ENCODE data around the gene AGPAT2. TPM values are rescaled to one million over a fixed set of nuclear protein-coding genes. Genes with fewer than 3 reads are reported as not detected.

AGPAT2 gene
- total RNA-seq, 2 donors from 2014 or later, result 33.4 to 39.8 TPM

DNA sequence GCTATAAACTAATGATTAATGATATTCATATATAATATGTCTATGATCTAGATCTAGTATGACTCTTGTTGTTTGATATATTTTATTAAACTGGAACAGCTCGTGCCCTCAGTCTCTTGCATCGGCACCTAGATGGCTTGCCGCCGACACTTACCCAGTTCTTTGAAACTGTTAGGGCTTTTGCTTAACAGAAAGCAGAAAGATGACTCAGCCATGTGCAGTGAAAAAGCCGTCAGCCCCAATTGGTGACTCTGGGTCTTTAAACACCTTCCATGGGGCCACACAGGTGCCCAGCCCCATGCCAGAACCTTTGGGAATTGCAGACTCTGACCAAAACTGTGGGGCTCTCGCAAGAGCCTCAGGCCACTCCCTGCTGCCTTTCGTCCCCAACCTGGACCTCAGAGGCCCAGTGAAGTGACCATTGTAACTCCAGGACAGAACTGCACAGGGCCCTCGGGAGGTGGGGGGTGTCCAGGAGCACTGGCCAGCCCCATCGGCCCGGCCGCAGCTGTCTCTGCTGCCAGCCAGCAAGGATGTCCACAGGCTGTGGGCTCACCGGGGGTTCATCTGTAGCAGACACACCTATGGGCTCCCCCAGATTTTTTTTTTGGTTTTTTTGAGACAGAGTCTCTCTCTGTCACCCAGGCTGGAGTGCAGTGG, 47.7 kb upstream of the AGPAT2 start:
- Histone ChIP-seq H3K9ac (ENCODE audit: extremely low read depth, low read length, poor library complexity, severe bottlenecking) (no peak overlapping the region), H3K27me3 (ENCODE audit: control insufficient read depth, insufficient read depth, low read length, poor library complexity, severe bottlenecking) (no peaks in the 10 kb centered on the region), H3K27ac (ENCODE audit: low read depth, low read length) (no peak overlapping the region), H3K9me3 (ENCODE audit: control insufficient read depth, low read length) (no peaks in the 10 kb centered on the region), H3K4me1 (ENCODE audit: control insufficient read depth, insufficient read depth, low read length) (no peaks in the 10 kb centered on the region), H3K36me3 (ENCODE audit: control insufficient read depth, insufficient read depth, low read length) (no peaks in the 10 kb centered on the region), H3K4me3 (ENCODE audit: low read length) (no peak overlapping the region)
- Mint-ChIP-seq H3K9me3 (peaks cover 3% of the 10 kb centered on the region), H3K4me3 (no peak overlapping the region), H3K27me3 (ENCODE audit: insufficient read depth) (peaks cover 6% of the 10 kb centered on the region), H3K27ac (no peak overlapping the region), H3K4me1 (peaks cover 4% of the 10 kb centered on the region), H3K36me3 (ENCODE audit: low read depth) (peaks cover 5% of the 10 kb centered on the region)
- no peak for DNase-seq
- TF ChIP-seq CTCF (conservative IDR thresholded peaks at IDR 0.05), result no peak
- 87 to 89% methylated on average over 9 to 12 of the region's 12 CpGs for WGBS, 2 experiments (ENCODE audit: insufficient coverage in 1 of 2, insufficient read length in 1 of 2)

GRCh38 chr9:136733611-136734010, 46.4 kb upstream of the AGPAT2 start:
- H3K4me1 Mint-ChIP-seq, result peaks cover 4% of the 10 kb centered on the region
- H3K9me3 Mint-ChIP-seq, result peaks cover under 1% of the 10 kb centered on the region
- H3K36me3 Mint-ChIP-seq (ENCODE audit: low read depth), result peaks cover 5% of the 10 kb centered on the region
- no peaks in the 10 kb centered on the region for H3K27me3 ChIP-seq (ENCODE audit: control insufficient read depth, insufficient read depth, low read length, poor library complexity, severe bottlenecking)
- no peak overlapping the region for H3K4me3 Mint-ChIP-seq
- no peak for DNase-seq
- no peaks in the 10 kb centered on the region for H3K9me3 ChIP-seq (ENCODE audit: control insufficient read depth, low read length)
- no peak overlapping the region for H3K27ac ChIP-seq (ENCODE audit: low read depth, low read length)
- H3K27ac Mint-ChIP-seq, result no peak overlapping the region
- TF ChIP-seq CTCF (conservative IDR thresholded peaks at IDR 0.05), result no peak
- peaks cover 3% of the 10 kb centered on the region for H3K4me1 ChIP-seq (ENCODE audit: control insufficient read depth, insufficient read depth, low read length)
- no peak overlapping the region for H3K4me3 ChIP-seq (ENCODE audit: low read length)
- no peaks in the 10 kb centered on the region for H3K36me3 ChIP-seq (ENCODE audit: control insufficient read depth, insufficient read depth, low read length)
- peaks cover 10% of the 10 kb centered on the region for H3K27me3 Mint-ChIP-seq (ENCODE audit: insufficient read depth)
- H3K9ac ChIP-seq (ENCODE audit: extremely low read depth, low read length, poor library complexity, severe bottlenecking), result no peak overlapping the region
- WGBS, 2 experiments (ENCODE audit: insufficient coverage in 1 of 2, insufficient read length in 1 of 2), result 93 to 94% methylated on average over 11 to 12 of the region's 12 CpGs

DNA sequence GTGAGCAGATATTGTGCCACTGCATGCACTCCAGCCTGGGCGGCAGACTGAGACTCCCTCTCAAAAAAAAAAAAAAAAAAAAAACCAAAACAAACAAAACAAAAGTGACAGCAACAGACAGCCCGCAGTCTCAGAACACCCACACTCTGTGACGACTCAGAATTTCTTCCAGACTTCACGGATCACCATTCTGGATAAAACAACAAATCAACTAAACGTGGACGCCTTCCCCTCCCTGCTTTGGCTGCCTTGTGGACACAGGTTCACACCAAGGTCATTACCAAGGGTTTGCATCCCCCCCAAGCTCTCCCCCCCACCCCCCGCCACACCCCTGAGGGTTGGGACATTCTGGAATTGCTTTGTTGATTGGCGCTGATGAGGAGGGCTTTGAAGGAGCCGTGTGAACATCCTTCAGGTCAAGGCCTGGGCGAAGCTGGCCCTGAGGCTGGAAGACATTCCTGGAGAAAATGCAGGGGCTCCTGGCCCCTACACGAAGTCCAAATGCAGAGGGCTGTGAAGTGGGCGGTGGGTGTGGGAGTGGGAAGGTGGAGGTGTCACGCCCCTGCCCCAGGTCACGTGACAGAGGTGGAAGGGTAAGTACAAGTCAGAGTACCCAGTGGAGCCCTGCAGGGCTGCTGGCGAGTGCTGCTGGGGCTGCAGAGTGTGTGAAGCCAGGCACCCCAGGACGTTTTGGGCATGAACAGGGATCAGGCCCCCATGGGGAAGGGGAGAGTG, 45.4 kb upstream of the AGPAT2 start:
- no peak overlapping the region for H3K27ac Mint-ChIP-seq
- WGBS, 2 experiments (ENCODE audit: insufficient coverage in 1 of 2, insufficient read length in 1 of 2), result 84 to 95% methylated on average over 7 to 16 of the region's 16 CpGs

More for the DNA sequence above, 45.4 kb upstream of the AGPAT2 start:
- peaks cover 3% of the 10 kb centered on the region for H3K4me1 ChIP-seq (ENCODE audit: control insufficient read depth, insufficient read depth, low read length)
- no peak overlapping the region for H3K9ac ChIP-seq (ENCODE audit: extremely low read depth, low read length, poor library complexity, severe bottlenecking)
- no peak for TF ChIP-seq CTCF (conservative IDR thresholded peaks at IDR 0.05)
- no peaks in the 10 kb centered on the region for H3K27me3 ChIP-seq (ENCODE audit: control insufficient read depth, insufficient read depth, low read length, poor library complexity, severe bottlenecking)
- no peaks in the 10 kb centered on the region for H3K36me3 ChIP-seq (ENCODE audit: control insufficient read depth, insufficient read depth, low read length)
- peaks cover 4% of the 10 kb centered on the region for H3K4me1 Mint-ChIP-seq
- H3K27ac ChIP-seq (ENCODE audit: low read depth, low read length), result no peak overlapping the region
- DNase-seq, result peak; percentile 57
- peaks cover 5% of the 10 kb centered on the region for H3K36me3 Mint-ChIP-seq (ENCODE audit: low read depth)
- H3K9me3 Mint-ChIP-seq, result no peaks in the 10 kb centered on the region
- no peak overlapping the region for H3K4me3 ChIP-seq (ENCODE audit: low read length)
- no peak overlapping the region for H3K4me3 Mint-ChIP-seq
- H3K27me3 Mint-ChIP-seq (ENCODE audit: insufficient read depth), result peaks cover 6% of the 10 kb centered on the region
- H3K9me3 ChIP-seq (ENCODE audit: control insufficient read depth, low read length), result no peaks in the 10 kb centered on the region

Measured in endodermal cell (in vitro differentiated cells).